Measurements from ENCODE around the gene OR2B2.

DNA sequence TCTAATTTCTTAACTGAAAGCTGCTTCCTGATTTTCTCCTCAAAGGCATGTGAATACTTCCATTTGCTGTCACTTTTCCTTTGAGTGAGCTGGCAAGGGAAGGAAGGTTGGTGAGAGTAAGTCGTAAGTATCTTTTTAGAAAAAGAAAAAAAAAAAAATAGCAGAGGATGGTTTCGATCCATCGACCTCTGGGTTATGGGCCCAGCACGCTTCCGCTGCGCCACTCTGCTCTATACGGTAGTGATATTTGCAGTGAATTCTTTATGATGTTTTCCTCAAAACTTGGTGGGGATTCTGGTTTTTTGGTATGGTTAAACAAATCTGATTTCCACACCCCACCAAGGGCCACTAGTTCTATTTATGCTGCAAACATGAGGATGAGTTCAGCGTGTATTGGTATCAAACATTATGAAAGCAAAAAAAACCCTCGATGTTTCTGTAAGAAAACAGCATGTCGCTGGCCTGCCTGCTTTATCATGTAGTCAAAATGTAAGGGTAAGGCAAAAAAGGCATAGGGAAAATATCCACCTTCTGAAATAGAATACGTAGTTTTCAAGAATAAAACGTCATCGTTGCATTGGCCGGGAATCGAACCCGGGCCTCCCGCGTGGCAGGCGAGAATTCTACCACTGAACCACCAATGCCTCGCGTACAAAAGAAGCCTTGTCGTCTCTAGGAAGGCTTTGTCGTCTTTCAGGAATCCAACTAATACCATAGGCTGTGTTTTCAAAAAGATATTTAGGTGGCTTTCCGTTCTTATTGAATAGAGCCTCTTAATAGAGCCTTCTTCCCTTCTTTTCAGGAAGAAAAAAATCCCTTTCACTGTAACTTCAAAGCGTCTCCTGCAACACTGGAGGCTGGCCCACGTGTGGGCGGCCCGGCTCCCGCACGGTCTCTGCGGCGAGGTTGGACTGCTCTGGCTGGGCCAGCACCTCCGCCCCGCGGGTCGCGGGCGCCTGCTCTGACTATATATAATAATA lies 9.6 kb downstream of the OR2B2 start:
- TF ChIP-seq, protein P1, sequence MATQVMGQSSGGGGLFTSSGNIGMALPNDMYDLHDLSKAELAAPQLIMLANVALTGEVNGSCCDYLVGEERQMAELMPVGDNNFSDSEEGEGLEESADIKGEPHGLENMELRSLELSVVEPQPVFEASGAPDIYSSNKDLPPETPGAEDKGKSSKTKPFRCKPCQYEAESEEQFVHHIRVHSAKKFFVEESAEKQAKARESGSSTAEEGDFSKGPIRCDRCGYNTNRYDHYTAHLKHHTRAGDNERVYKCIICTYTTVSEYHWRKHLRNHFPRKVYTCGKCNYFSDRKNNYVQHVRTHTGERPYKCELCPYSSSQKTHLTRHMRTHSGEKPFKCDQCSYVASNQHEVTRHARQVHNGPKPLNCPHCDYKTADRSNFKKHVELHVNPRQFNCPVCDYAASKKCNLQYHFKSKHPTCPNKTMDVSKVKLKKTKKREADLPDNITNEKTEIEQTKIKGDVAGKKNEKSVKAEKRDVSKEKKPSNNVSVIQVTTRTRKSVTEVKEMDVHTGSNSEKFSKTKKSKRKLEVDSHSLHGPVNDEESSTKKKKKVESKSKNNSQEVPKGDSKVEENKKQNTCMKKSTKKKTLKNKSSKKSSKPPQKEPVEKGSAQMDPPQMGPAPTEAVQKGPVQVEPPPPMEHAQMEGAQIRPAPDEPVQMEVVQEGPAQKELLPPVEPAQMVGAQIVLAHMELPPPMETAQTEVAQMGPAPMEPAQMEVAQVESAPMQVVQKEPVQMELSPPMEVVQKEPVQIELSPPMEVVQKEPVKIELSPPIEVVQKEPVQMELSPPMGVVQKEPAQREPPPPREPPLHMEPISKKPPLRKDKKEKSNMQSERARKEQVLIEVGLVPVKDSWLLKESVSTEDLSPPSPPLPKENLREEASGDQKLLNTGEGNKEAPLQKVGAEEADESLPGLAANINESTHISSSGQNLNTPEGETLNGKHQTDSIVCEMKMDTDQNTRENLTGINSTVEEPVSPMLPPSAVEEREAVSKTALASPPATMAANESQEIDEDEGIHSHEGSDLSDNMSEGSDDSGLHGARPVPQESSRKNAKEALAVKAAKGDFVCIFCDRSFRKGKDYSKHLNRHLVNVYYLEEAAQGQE (tag by site-specific recombination; IDR thresholded peaks at IDR 0.05), result no peak
- TF ChIP-seq, protein P2, sequence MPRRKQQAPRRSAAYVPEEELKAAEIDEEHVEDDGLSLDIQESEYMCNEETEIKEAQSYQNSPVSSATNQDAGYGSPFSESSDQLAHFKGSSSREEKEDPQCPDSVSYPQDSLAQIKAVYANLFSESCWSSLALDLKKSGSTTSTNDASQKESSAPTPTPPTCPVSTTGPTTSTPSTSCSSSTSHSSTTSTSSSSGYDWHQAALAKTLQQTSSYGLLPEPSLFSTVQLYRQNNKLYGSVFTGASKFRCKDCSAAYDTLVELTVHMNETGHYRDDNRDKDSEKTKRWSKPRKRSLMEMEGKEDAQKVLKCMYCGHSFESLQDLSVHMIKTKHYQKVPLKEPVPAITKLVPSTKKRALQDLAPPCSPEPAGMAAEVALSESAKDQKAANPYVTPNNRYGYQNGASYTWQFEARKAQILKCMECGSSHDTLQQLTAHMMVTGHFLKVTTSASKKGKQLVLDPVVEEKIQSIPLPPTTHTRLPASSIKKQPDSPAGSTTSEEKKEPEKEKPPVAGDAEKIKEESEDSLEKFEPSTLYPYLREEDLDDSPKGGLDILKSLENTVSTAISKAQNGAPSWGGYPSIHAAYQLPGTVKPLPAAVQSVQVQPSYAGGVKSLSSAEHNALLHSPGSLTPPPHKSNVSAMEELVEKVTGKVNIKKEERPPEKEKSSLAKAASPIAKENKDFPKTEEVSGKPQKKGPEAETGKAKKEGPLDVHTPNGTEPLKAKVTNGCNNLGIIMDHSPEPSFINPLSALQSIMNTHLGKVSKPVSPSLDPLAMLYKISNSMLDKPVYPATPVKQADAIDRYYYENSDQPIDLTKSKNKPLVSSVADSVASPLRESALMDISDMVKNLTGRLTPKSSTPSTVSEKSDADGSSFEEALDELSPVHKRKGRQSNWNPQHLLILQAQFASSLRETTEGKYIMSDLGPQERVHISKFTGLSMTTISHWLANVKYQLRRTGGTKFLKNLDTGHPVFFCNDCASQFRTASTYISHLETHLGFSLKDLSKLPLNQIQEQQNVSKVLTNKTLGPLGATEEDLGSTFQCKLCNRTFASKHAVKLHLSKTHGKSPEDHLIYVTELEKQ (tag by site-specific recombination; IDR thresholded peaks at IDR 0.05; ENCODE audit: borderline replicate concordance), result no peak

Data from HEK293 (cell line).